HG03565 (cell line): ENCODE measurements around the gene ZDHHC11B.

Source experiments
- ATAC-seq: cut with Tn5 transposase; IDR thresholded peaks from one replicate; pipeline ENCODE4 v1.9.1; 2021; ENCODE audit warnings: mild to moderate bottlenecking, moderate library complexity; ENCODE audit not compliant: unreplicated experiment

The ZDHHC11B gene

DNA sequence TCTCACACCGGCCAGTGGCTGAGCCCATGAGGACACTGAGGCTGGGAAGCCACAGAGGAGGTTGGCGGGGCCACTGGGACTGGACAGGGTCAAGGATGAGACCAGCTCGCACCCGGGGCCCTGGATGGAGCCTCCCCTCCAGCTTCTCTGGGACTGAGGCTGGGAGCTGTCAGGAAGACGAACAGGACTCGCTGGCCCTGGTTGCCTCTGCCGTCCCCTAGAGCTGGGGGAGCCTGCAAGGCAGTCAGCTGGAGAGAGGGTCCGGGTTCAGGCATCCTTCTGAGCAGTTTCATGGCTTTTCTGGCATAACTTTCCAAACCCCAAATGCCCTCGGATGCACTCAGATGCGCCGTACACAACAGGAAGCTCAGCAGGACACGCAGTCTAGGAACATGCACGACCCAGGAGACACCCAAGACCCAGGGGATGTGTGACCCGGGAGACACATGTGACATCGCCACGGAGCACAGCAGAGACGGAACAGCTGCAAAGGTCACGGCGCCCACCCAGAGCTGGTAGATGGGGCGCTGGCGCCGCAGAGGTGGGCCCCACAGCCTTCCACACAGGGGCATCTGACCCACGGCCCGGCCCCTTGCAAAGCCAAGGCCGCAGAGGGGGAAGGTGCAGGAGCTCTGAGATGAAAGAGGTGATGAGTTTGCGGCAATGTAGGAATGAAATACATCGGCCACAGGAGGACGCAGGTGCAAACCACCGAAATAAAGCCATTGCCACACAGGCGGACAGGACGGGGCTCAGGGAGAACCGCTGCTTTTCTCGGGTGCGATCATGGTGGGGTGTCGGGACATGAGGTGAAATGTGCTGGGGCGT, 108.4 kb downstream of the ZDHHC11B start:
- ATAC-seq = no peak

DNA sequence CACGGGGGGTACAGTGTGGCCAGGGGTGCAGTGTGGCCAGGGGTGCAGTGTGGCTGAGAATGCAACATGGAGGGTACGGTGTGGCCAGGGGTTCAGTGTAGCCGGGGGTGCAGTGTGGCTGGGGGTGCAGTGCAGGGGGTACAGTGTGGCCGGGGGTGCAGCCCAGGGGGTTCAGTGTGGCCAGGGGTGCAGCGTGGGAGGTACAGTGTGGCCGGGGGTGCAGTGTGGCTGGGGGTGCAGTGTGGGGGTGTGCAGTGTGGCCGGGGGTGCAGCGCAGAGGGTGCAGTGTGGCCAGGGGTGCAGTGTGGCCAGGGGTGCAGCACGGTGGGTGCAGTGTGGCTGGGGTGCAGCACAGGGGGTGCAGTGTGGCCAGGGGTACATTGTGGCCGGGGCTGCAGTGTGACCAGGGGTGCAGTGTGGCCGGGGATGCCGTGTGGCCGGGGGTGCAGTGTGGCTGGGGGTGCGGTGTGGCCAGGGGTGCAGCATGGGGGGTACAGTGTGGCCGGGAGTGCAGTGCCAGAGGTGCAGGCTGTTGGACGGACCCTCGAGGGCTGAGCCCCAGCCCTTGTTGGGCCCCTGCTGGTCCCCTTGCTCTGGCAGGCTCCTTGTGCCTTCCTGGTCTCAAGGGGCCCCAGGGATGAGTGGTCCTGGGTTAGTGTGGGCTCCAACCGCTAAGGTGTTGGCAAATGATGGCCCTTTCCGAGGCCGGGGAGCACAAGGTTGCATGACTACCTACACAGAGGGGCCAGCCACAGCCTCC, 109.2 kb downstream of the ZDHHC11B start:
- ATAC-seq = no peak

DNA sequence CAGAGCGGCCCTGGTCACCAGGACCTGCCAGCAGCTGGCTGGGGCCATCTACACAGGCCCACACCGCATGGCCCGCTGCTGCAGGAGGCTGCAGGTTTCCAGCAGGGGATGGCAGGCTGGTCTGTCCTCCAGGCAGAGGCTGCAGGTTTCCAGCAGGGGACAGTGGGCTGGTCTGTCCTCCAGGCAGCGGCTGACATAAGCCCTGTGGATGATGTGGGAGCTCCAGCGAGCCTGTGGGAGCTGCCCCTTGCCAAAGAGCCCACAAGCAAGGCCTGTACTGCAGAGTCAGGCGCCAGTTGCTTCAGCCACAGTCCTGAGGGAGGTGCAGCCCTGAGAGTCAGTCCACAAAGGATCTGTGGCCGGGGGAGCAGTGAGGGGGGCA, 109.9 kb downstream of the ZDHHC11B start:
- ATAC-seq = no peak

DNA sequence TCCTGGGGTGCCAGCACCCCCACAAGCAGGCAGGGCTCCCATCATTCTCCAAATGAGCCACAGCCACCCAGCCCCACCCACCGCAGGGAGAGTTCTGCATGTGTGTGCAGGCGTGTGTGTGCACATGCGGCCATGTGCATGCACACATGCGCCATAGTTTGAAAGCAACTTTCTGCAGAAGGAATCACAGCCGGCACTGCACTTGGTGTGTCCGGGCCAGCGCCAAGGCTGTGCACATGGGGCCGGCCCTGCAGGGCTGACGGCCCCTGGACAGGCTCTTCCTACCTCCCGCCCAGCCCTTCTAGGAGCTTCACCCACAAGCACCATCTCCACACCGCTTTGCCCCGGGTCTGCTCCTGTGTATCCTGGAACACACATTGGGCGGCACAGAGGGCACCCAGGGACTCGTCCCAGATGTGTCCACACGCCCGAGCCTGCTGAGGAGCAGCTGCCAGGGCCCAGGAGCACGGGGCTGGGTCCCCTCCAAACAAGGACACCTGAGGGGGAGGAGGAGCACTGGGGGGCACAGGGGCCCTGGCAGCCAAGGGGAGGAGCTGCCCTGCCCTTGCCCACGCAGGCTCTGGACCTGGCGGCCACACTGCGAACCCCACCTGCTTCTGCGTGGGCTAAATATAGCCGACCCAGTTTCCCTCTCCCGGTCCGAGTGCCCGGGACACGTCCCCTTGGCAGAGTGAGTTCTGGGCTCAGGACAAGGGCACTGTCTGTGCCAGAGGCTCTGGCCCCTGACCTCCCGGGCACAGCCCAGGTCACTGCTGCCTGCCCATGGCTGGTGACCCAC, 110.5 kb downstream of the ZDHHC11B start:
- ATAC-seq = no peak

DNA sequence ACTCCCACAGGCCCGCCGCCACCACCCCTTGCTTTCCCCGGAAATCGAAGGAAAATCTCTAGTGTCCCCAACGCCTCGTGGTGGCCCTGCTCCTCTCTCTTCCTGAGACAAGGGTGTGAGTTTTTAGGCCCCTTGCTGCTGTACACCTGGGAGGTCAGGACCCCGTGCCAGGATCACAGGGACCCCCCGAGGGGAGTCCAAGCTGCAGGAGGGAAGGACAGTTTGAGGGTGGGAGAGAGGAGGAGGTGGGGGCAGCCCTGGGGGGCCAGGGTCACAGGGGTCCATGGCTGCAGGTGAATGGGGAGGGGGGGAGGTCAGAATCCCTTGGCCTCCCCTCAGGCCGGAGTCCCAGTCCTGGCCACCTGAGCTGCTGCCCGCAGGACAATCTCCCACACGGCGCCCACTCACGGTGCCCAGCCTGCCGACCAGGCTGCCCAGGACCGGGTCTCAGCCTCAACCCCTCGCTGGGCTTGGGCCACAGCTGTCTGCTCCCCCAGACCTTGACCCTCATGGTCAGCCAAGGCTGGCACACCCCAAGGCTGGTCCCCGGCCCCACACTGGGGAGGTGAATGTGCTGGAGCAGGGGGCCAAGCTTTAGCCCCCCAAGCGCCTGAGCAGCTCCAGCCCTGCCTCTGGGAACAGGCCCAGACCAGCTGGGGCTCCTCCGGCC, 111.2 kb downstream of the ZDHHC11B start:
- ATAC-seq = no peak

DNA sequence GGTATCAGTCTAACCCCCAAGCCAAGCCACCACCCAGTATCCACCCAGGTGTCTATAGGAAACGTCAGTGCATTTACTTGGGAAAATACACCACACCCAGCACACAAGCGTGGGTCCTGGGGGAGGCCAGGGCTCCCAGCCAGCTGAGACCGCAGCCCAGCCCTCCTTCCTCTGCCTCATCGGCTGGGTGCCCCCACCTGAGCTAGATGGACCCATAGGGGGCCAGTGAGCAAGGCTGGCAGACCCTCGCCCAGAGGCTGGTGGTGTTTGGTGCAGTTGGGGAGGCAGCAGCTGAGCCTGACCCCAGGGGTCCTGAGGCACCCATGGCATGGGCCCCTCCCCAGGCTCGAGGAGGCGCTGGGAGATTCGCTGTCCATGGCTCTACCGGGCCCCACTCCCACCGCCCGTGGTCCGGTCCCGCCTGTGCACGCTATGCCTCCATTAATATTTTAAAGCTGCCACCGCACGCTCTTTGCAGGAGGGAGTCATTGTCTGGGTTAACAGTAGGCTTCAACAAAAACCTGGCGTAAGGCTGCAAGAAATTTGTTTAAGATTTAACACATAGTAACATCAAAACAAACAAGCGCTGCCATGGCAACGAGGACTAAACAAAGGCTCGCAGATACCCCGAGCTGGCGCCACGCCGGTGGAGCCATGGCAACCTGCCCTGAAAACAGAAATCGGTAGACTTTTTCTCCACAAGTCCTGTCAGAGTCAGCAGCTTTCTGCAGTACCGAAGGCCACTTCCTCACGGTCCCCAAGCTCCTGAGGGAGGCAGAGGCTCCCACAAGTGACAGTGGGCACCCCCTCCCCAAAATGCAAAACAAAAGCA, 112.0 kb downstream of the ZDHHC11B start:
- ATAC-seq = no peak

DNA sequence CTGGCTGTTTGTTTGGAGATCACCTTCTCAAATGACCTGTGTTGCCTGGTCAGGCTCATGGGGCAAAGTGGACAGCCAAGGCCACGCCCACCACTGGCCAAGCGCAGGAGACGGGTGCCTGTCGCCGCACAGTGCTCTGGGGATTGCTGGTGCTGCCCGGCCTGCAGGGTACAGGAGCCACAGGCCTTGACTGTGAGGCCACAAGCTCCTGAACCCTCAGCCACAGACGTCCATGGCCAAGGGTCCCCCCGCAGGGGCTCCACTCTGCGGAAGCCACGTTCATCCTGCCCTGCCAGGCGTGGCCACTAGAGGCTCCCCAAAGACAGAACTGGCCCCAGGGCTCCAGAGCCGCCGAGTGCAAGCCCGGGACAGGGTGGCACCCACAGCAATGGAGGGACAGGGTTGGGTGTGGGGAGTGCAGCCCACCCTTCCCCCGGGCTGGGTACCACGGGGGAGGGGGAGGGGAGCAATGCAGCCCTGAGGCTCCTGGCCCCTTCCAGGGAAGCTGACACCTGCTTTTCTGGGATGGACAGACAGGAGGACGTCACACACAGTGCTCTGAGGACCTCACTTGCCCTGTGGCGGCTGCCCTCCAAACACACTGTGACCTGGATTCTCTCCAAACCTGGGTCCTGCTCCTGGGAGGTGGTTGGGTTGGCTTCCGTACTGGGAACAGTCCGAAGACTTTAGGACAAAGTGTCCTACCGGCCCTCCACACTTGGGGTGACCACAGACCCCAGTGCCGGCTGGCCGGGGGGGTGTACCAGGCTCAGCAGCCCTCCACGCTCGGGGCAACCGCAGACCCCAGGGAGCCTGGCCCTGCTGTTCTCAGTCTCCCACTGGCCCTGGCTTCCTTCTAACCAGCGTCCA, 112.8 kb downstream of the ZDHHC11B start:
- ATAC-seq = peak; percentile 51

DNA sequence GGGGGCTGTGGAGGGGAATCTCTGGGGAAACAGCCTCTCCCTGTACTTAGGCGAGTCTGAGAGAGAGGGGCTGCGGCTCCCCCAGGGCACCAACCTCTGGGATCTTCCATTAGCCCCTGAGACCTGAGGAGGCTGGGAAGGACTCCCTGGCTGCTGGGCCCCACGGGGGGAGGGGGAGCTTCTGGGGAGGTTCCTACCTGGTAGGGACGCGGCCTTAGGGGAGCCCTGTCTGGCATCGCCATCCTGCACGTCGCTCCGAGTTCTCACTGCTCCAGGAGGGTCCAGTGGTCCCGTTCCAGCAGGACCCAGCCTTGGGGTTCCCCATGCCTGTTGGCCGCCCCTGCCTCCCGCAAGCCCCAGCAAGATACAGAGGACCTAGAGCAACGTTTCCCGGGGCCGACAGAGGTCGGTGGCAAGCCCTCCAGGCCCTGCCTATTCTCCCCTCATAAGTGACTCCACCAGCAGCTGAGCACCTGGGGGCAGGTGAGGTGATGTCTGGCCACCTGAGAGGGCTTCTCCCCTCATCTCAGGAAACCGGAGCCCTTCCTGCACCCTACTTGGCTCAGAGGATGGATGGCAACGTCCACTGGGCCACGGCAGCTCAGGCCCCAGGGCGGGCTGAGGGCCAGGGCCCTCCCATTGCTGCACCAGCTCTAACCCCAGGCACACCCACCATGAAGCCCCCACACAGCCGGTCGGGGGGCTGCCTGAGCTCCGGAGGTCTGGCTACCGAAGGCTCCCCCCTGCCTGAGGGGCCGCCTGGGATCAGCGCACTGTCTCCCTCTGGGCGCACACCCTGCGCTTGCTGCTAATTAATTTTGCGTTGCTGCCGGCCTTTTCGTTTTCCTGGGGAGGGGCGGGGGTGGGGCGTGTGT, 113.9 kb downstream of the ZDHHC11B start:
- no peak for ATAC-seq

DNA sequence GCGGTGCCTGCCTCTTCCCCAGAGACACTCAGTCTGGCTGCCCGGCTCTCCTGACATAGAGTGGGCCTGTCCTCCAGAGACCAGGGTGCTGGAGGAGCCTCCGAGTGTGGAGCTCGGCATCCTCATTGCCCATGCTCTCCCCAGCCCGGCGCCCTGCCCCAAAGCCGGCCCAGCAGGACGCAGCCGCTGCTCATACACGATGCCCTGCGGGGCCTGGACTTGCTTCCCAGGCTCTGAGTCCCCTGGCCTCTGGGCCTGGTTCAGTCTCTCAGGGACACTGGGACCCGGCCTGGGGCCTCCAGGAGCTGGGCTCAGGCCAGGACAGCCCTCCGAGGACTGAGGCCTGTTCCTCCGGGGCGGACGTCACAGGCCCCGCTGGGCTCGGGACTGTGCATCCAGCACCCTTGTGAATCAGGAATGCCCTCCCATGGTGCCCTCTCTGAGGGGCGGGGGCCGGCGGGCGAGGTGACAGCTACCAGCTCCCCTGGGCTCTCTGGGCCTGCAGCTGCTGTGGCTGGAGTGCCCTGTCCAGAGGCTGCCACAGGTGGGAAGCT, 114.6 kb downstream of the ZDHHC11B start:
- no peak for ATAC-seq

DNA sequence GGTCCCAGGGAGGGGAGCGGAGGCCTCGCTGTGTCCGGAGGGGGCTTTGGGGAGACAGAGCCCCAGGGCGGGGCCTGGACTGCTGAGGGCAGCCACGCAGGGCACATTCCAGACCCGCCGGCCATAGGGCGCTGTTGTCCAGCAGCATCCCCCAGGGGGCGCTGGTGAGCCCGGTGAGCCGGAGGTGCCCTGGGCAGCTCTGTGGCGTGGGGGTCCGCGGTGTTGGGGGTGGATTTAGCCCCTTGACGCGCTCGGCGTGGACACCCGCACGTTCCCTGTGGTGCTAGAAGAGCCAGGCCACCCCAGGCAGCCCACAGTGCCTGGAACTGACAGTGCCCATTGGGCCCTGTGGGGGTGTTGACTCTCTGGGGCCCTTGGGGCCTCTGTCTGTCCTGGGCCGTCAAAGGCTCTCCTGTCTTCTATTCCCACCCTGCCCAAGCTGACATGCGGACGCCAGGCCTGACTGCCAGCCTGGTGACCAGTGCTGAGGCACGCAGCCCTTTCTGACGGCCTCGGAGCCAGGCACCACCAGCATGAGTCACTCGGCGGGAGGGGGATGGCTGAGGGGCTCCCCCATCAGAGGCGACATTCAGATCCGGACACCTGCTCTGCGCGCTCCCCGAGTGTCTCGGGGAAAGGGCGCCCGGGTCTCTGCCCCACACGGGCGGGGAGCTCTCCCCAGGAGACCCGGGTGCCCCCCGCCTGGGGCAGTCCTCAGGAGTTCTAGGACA, 115.3 kb downstream of the ZDHHC11B start:
- ATAC-seq = no peak

DNA sequence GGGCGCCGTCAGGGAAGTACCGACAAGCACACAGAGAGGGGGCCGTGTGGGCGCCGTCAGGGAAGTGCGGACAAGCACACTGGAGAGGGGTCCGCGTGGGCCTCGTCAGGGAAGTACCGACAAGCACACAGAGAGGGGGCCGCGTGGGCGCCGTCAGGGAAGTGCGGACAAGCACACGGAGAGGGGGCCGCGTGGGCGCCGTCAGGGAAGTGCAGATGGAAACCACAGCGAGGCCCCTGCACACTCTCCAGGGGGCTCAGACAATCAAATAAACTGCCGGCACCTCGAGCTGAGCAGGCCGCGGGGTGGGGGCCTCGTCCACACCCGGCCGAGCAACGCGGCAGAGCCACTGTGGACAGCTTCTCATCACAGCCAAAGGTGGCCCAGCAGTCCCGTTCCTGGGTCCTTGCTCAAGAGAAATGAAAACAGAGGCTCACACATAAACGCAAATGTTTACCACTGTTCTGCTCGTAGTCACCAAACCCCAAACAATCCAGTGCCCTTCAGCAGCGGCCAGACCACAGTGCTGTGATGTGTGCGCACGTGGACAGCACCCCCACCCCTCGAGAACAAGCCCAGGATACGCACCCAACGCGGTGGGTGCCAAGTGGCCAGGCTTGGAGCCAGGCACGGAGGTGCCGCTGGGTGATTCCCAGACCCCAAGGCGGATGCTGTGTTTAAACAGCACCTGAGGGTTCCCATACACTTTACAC, 116.1 kb downstream of the ZDHHC11B start:
- no peak for ATAC-seq

DNA sequence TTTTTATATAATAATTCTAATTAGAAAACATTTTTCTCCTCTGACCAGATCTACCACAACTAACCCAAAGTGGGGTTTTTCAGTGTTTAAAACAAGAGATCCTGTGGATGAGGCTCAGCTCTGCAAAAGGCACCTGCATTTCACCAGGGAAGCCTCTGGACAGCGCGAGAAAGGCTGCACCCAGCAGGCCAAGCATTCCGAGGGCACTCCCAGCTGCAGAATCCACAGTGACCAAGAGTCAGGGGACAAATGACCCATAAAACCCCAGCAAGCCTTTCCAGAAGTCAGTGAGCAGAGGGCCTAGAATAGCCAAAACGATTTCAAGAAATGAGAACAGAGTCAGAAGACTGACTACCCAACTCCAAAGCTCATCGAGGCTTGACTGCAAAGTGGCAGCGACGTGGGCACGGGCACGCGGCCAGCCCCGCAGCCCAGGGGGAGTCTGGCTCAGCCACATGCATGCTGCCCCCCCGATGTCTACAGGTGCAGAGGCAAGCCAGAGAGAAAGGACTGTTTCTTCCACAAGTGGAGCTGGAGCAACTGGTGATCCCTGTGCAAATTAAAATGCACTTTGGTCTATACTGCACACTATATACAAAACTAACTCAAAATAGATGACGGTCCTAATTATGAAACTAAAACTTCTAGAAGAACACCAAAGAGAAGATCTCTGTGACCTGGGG, 117.6 kb downstream of the ZDHHC11B start:
- ATAC-seq = no peak

DNA sequence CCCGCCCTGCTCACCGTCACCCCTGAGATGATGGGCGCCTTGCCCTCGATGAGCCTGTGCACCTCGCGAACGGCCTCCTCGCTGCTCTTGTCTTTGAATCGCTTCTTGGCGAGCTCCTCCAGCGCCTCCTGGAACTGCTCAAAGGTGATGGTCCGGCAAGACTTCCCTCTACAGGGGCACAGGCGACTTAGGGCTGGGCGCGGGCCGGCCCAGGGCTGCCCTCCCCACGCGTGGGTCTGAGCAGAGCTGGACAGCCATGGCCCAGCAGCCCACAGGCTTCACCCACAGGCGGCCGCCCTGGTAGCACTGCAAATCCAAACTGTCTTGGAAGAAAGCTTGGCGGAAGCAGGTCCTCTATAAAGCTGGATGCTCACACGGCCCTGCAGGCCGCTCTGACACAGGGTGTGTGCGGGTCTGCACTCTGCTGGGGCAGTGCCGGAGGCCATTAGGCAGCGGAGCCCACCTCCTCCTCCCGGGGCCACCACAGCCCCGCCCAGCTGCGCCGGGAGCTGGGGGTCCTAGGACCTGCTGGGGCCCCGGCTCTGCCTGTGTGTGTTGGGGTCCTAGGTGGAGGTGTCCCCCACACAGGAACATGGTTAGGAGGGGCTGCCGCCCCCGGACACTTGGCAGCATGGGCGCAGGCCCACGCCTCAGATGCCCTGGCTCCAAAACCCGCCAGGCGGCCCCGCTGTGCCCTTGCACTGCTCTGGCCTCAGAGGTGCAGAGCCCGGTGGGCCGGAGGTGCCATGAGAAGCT, 118.4 kb downstream of the ZDHHC11B start:
- ATAC-seq = no peak

DNA sequence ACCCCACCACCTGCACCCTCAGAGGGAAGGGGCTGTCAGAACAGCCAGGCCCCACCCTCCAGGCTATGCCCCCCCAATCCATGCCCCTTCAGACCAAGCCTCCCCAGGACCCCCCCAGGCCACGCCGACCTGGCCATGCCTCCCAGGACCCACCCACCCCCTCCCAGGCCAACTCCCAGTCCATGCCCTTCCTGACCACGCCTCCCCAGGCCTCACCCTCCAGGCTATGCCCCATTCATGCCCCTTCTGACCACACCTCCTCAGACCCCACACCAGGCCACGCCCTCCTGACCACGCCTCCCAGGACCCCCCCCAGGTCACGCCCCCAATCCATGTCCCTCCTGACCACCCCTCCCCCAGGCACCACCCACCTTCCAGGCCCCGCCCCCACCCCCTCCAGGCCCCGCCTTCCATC, 119.0 kb downstream of the ZDHHC11B start:
- ATAC-seq = no peak

DNA sequence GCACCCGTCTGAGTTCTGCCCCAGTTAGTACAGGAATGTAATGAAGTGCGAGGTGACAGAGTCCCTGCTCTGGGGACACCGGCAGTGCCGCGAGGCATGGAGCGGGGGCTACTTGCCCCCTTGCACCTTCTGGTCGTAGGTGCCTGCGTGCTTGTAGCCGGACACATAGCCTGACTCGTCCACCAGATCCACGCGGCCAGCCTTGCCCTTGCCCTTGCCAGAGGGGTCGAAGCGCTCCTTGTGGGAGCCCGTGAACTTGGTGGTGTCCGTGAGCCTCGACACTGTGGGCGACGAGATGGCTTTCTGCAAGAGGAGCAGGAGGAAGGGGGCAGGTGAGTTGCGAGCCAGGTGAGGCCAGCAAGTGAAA, 119.6 kb downstream of the ZDHHC11B start:
- ATAC-seq = no peak
